Caco-2 (cell line): ENCODE results near the gene CRABP2. TPM values are rescaled to one million over a fixed set of nuclear protein-coding genes. Genes with fewer than 3 reads are reported as not detected.

Source experiments
- BruUV-seq: library from RNA; stranded (reverse); fragments of 400-500 nt; replicated peaks from 2 replicates; lab custom pipeline; 2021; lab: Mats Ljungman, UMichigan
- CTCF ChIA-PET: fragments of 300-600 bp; sonication (Branson Sonifier 250); formaldehyde crosslinking; loops from one replicate; lab custom pipeline; 2022; ENCODE audit warnings: antibody characterized with exemption; lab: Charles Lee
- POLR2A ChIA-PET: fragments of 300-600 bp; sonication (Branson Sonifier 250); formaldehyde crosslinking; loops from one replicate; lab custom pipeline; 2022; ENCODE audit warnings: antibody characterized with exemption; lab: Charles Lee
- DNase-seq, 2 experiments: peaks; one replicate each; pipeline versions ENCODE4 v3.0.0 to v3.0.0-alpha.2; 2020 to 2022
- H3K27me3 ChIP-seq: replicated peaks from 2 replicates; pipeline ENCODE4 v1.6.0; 2011; ENCODE audit warnings: low read length; ENCODE audit not compliant: control insufficient read depth, insufficient read depth
- H3K36me3 ChIP-seq: 2 replicates; pipeline ENCODE4 v1.5.1; 2011; ENCODE audit warnings: low read length; ENCODE audit not compliant: control insufficient read depth, insufficient read depth
- H3K4me1 ChIP-seq: fragments of 250-450 bp; sonication (Bioruptor Pico); 2 replicates; pipeline ENCODE4 v1.5.1; 2020; ENCODE audit warnings: mild to moderate bottlenecking
- H3K4me3 ChIP-seq: 2 replicates; pipeline ENCODE4 v1.5.1; 2011; ENCODE audit warnings: low read depth, mild to moderate bottlenecking, control low read depth, low read length
- H3K9me3 ChIP-seq: fragments of 250-450 bp; sonication (Bioruptor Pico); 2 replicates; pipeline ENCODE4 v1.5.1; 2020; ENCODE audit warnings: mild to moderate bottlenecking, moderate library complexity
- H3K27ac Mint-ChIP-seq: one replicate; pipeline ENCODE4 v1.8.0; 2022; ENCODE audit warnings: mixed read lengths; ENCODE audit not compliant: unreplicated experiment
- H3K27me3 Mint-ChIP-seq: one replicate; pipeline ENCODE4 v1.8.0; 2022; ENCODE audit warnings: mixed read lengths; ENCODE audit not compliant: insufficient read depth, unreplicated experiment
- H3K36me3 Mint-ChIP-seq: one replicate; pipeline ENCODE4 v1.8.0; 2022; ENCODE audit warnings: mild to moderate bottlenecking, mixed read lengths; ENCODE audit not compliant: insufficient read depth, unreplicated experiment
- H3K4me1 Mint-ChIP-seq: one replicate; pipeline ENCODE4 v1.8.0; 2022; ENCODE audit warnings: low read depth, mixed read lengths; ENCODE audit not compliant: unreplicated experiment
- H3K4me3 Mint-ChIP-seq: one replicate; pipeline ENCODE4 v1.8.0; 2022; ENCODE audit warnings: mild to moderate bottlenecking, moderate library complexity, mixed read lengths; ENCODE audit not compliant: unreplicated experiment
- H3K9me3 Mint-ChIP-seq: one replicate; pipeline ENCODE4 v1.8.0; 2022; ENCODE audit warnings: mixed read lengths; ENCODE audit not compliant: unreplicated experiment
- intact Hi-C: fragments of 100-400 bp; cut with micrococcal nuclease; formaldehyde crosslinking; loops from one replicate; pipeline ENCODE4 v1.10.0; 2022; ENCODE audit not compliant: unreplicated experiment
- total RNA-seq: library from RNA; stranded (reverse); gene quantifications from 2 replicates; pipeline ENCODE4 v1.2.3, GENCODE V29; 2022
- TF ChIP-seq, protein P1 (sequence below), 2 experiments: fragments of 200-600 bp in 1 of 2; IDR thresholded peaks; 1 replicate in 1 of 2; 2 replicates in 1 of 2; pipeline versions ENCODE4 v1.5.1 to v1.8.0; 2011 to 2022; ENCODE audit warnings: antibody characterized with exemption in 1 of 2, control low read depth in 1 of 2, inconsistent platforms in 1 of 2, low read depth in 1 of 2, low read length in 1 of 2, mild to moderate bottlenecking in 1 of 2, moderate library complexity in 1 of 2; ENCODE audit not compliant: insufficient read depth in 1 of 2, severe bottlenecking in 1 of 2, unreplicated experiment in 1 of 2

CRABP2 gene
- total RNA-seq, 1 experiment from 2014 or later, result 27.1 TPM

DNA sequence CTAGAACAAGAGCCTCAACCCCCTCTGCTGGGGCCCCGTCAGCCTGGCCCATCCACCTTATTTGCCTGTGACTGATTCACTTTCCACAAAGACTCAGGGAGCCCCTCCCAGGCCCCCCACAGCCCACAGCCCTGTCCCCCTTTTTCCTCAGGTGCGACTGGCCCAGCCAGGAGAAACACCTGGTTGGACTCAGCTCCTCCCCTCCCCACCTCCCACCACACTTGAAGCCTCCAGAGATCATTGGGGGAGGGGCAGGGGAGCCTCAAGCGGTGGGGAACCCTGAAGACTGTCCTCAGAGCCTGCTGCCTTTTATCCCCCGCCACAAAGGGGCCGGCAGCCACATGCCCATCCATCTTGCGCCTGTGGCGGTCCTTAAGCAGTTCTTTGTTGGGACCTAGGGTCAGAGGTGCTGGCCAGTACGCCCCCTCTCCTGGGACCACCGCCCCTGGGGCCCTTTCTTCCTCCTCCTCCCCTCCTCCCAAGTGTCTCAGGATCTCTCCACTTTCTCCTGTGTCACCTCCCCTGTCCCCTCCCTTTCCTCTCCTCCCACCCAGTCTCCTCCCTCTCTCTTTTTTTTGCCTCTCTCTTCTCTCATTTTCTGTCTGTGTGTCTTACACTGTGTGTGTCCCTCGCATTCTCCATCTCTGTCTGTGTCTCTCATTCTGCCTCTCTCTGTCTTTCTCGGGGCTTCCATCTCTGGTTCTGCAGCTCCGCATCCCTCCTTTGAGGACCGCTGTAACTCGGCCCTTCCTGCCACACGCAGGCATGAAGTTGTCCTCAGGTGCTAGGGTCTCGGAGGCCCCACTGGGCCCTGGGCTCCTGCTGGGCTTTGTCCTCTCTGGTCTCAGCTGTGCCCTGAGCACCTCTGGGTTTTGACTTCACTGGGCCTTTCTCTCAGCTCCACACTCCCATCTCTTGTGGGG lies 12.2 kb downstream of the CRABP2 start:
- no peak overlapping the region for H3K4me3 ChIP-seq
- Mint-ChIP-seq H3K27ac (no peak overlapping the region), H3K36me3 (peaks cover 4% of the 10 kb centered on the region), H3K27me3 (no peaks in the 10 kb centered on the region), H3K4me3 (peak overlapping the region; percentile 8), H3K9me3 (no peaks in the 10 kb centered on the region), H3K4me1 (peaks cover 23% of the 10 kb centered on the region)
- BruUV-seq, result no TSS peak
- ChIA-PET POLR2A (interaction anchor here (0.5 to 1.0 kb wide), 4 partner anchors 17 to 75 kb away, joined by 3 to 7 read pairs (median 3); partner anchors contain the start of gene METTL25B), CTCF (interaction anchor here (0.6 to 5.2 kb wide), 5 partner anchors 10 to 34 kb away, joined by 3 to 262 read pairs (median 6); partner anchors contain the start of genes CRABP2, ISG20L2, METTL25B and NES)
- H3K9me3 ChIP-seq, result no peaks in the 10 kb centered on the region
- H3K4me1 ChIP-seq, result peaks cover 49% of the 10 kb centered on the region
- DNase-seq, result peak; percentile 79 to 90
- H3K36me3 ChIP-seq, result no peaks in the 10 kb centered on the region
- TF ChIP-seq, protein P1, sequence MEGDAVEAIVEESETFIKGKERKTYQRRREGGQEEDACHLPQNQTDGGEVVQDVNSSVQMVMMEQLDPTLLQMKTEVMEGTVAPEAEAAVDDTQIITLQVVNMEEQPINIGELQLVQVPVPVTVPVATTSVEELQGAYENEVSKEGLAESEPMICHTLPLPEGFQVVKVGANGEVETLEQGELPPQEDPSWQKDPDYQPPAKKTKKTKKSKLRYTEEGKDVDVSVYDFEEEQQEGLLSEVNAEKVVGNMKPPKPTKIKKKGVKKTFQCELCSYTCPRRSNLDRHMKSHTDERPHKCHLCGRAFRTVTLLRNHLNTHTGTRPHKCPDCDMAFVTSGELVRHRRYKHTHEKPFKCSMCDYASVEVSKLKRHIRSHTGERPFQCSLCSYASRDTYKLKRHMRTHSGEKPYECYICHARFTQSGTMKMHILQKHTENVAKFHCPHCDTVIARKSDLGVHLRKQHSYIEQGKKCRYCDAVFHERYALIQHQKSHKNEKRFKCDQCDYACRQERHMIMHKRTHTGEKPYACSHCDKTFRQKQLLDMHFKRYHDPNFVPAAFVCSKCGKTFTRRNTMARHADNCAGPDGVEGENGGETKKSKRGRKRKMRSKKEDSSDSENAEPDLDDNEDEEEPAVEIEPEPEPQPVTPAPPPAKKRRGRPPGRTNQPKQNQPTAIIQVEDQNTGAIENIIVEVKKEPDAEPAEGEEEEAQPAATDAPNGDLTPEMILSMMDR (IDR thresholded peaks at IDR 0.05; ENCODE audit: insufficient read depth in 1 of 2, low read depth in 1 of 2, low read length in 1 of 2, severe bottlenecking in 1 of 2, unreplicated experiment in 1 of 2), result no peak
- no peaks in the 10 kb centered on the region for H3K27me3 ChIP-seq
- intact Hi-C loops, result no loop called here

DNA sequence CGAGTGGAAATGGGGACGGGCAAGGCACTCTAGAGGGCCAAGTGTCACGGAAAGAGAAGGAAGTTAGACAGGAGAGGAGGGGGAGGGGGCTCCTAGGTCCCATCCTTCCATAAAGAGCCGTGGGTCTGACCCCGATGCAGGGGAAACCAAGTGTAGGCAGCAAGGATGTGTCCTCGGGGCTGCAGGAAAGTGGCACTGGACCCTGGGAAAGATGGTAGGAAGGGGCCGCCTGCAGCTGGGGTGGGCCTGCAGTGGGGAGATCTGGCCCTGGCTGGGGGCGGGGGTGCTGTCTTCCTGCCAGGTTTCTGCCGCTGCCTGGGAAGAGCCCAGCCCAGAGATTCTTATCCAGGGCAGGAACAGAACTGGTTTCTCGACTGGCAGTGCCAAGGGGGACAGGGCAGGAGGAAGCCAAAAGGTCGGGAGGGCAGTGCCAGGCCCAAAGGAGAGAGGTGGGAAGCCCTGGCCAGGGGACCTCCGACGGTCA lies 12.9 kb downstream of the CRABP2 start:
- Mint-ChIP-seq H3K4me3 (no peak overlapping the region), H3K36me3 (peaks cover 4% of the 10 kb centered on the region), H3K27ac (peak overlapping the region; percentile 53), H3K9me3 (no peaks in the 10 kb centered on the region), H3K27me3 (no peaks in the 10 kb centered on the region), H3K4me1 (peaks cover 23% of the 10 kb centered on the region)
- Histone ChIP-seq H3K4me1 (peaks cover 49% of the 10 kb centered on the region), H3K4me3 (no peak overlapping the region), H3K27me3 (no peaks in the 10 kb centered on the region), H3K9me3 (no peaks in the 10 kb centered on the region), H3K36me3 (no peaks in the 10 kb centered on the region)
- CTCF ChIA-PET, result interaction anchor here (0.5 to 5.2 kb wide), 6 partner anchors 9 to 235 kb away, joined by 3 to 262 read pairs (median 4); partner anchors contain the start of genes CRABP2, ISG20L2, METTL25B and NES
- intact Hi-C loops, result no loop called here
- POLR2A ChIA-PET, result interaction anchor here (1.0 kb wide), 1 partner anchor 16 kb away, joined by 3 read pairs; no protein-coding TSS in a partner anchor
- BruUV-seq, result no TSS peak
- no peak for DNase-seq
- TF ChIP-seq, protein P1 (IDR thresholded peaks at IDR 0.05; ENCODE audit: insufficient read depth in 1 of 2, low read depth in 1 of 2, low read length in 1 of 2, severe bottlenecking in 1 of 2, unreplicated experiment in 1 of 2), result no peak
